K562 (cell line): ENCODE measurements around the gene B4GALNT4. TPM values are rescaled to one million over a fixed set of nuclear protein-coding genes. Genes with fewer than 3 reads are reported as not detected.

Experiments used
- ATAC-seq: fragments of 200-7000 bp; cut with Tn5 transposase; 3 replicates; pipeline ENCODE4 v1.9.1; 2020; ENCODE audit warnings: moderate library complexity
- BruUV-seq: library from RNA; stranded (reverse); fragments of 400-500 nt; replicated peaks from 2 replicates; lab custom pipeline; 2021; lab: Mats Ljungman, UMichigan
- CTCF ChIA-PET: fragments of 300-600 bp; formaldehyde crosslinking; extraction: SDS; loops from one replicate; lab custom pipeline; 2021; ENCODE audit warnings: low intra/inter-chr PET ratio; lab: Yijun Ruan, JAX
- POLR2A ChIA-PET: fragments of 300-600, 350-650 bp; sonication (Branson Sonifier 250); formaldehyde crosslinking; extraction: SDS; loops from one replicate; lab custom pipeline; 2021; ENCODE audit warnings: antibody characterized with exemption, inconsistent platforms; lab: Yijun Ruan, JAX
- DNase-seq, 4 experiments: peaks; one replicate each; pipeline versions ENCODE4 v3.0.0 to v3.0.0-alpha.2; 2011 to 2018; ENCODE audit warnings: low spot score in 3 of 4, mixed read lengths in 3 of 4; ENCODE audit errors: extremely low read depth in 1 of 4
- FAIRE-seq: peaks from 2 replicates; lab custom pipeline; 2011; peaks lifted over from hg19 to GRCh38; lab: Jason Lieb, UNC
- H2AFZ ChIP-seq: 2 replicates; pipeline ENCODE4 v1.6.0; 2011; ENCODE audit warnings: low read depth, low read length, control low read depth, inconsistent platforms
- H3K27ac ChIP-seq: fragments of 200-600 bp; 3 replicates; pipeline ENCODE4 v1.8.0; 2011; ENCODE audit warnings: low read depth, mild to moderate bottlenecking, control low read depth, inconsistent platforms, low read length, moderate library complexity, mixed read lengths; ENCODE audit errors: extremely low read depth
- H3K27me3 ChIP-seq, 2 experiments: fragments of 300-600 bp in 1 of 2; 2 replicates in 1 of 2; 3 replicates in 1 of 2; pipeline versions ENCODE4 v1.6.0 to v1.8.0; 2011; ENCODE audit warnings: inconsistent platforms in 2 of 2, low read length in 2 of 2, mild to moderate bottlenecking in 1 of 2, mixed read lengths in 1 of 2, moderate library complexity in 1 of 2; ENCODE audit not compliant: control insufficient read depth in 2 of 2, insufficient read depth in 2 of 2
- H3K36me3 ChIP-seq: fragments of 300-600 bp; 3 replicates; pipeline ENCODE4 v1.8.0; 2011; ENCODE audit warnings: mild to moderate bottlenecking, low read length, inconsistent platforms; ENCODE audit not compliant: control insufficient read depth, insufficient read depth
- H3K4me1 ChIP-seq, 2 experiments: fragments of 200-600 bp in 1 of 2; replicated peaks in 1 of 2; 2 replicates in 1 of 2; 3 replicates in 1 of 2; pipeline versions ENCODE4 v1.5.1 to v1.8.0; 2011; ENCODE audit warnings: inconsistent platforms in 2 of 2, low read length in 2 of 2, mild to moderate bottlenecking in 1 of 2, mixed read lengths in 1 of 2, moderate library complexity in 1 of 2; ENCODE audit not compliant: control insufficient read depth in 2 of 2, insufficient read depth in 2 of 2
- H3K4me2 ChIP-seq: 2 replicates; pipeline ENCODE4 v1.6.1; 2011; ENCODE audit warnings: low read length, control low read depth, inconsistent platforms, mixed read lengths; ENCODE audit not compliant: insufficient read depth
- H3K4me3 ChIP-seq: fragments of 200-600 bp; sonication (generic), shearing (Covaris generic); 2 replicates; pipeline ENCODE4 v1.5.1; 2016; ENCODE audit warnings: control low read depth, inconsistent platforms
- H3K79me2 ChIP-seq: fragments of 200-600 bp; 3 replicates; pipeline ENCODE4 v1.8.0; 2011; ENCODE audit warnings: low read length, inconsistent platforms; ENCODE audit not compliant: control insufficient read depth, insufficient read depth
- H3K9ac ChIP-seq, 2 experiments: 2 replicates each; pipeline versions ENCODE4 v1.6.0 to v1.6.1; 2011; ENCODE audit warnings: low read depth in 2 of 2, low read length in 2 of 2, control low read depth in 1 of 2, inconsistent platforms in 1 of 2, mild to moderate bottlenecking in 1 of 2, mixed read lengths in 1 of 2; ENCODE audit not compliant: insufficient read depth in 1 of 2
- H3K9me1 ChIP-seq: one replicate; pipeline ENCODE4 v1.6.0; 2011; ENCODE audit warnings: inconsistent platforms, mild to moderate bottlenecking, low read length, moderate library complexity; ENCODE audit not compliant: control insufficient read depth, insufficient read depth
- H3K9me3 ChIP-seq: replicated peaks from 2 replicates; pipeline ENCODE4 v1.5.1; 2011; ENCODE audit warnings: low read depth, low read length, inconsistent platforms; ENCODE audit not compliant: control insufficient read depth, insufficient read depth
- H4K20me1 ChIP-seq: replicated peaks from 2 replicates; pipeline ENCODE4 v1.6.1; 2011; ENCODE audit warnings: low read length, inconsistent platforms, mixed read lengths; ENCODE audit not compliant: control insufficient read depth, insufficient read depth
- CAMTA2 ChIP-seq: fragments of 250-450 bp; sonication (Bioruptor Pico); conservative IDR thresholded peaks from 2 replicates; pipeline ENCODE4 v1.5.1; 2022
- CHD4 ChIP-seq: fragments of 200-600 bp; sonication (generic); IDR thresholded peaks from 3 replicates; pipeline ENCODE4 v1.6.1; 2012; ENCODE audit warnings: low read depth, mild to moderate bottlenecking, mixed read lengths, low read length, inconsistent platforms; ENCODE audit not compliant: insufficient read depth, insufficient replicate concordance, poor library complexity, severe bottlenecking
- EHMT2 ChIP-seq: fragments of 450-650 bp; IDR thresholded peaks from 2 replicates; pipeline ENCODE4 v1.6.1; 2018; ENCODE audit warnings: antibody characterized with exemption
- FOXP1 ChIP-seq: sonication (generic); formaldehyde crosslinking; IDR thresholded peaks from 2 replicates; pipeline ENCODE4 v1.8.0; 2022; ENCODE audit warnings: mild to moderate bottlenecking, missing genetic modification reagents
- HSF4 ChIP-seq: fragments of 250-450 bp; sonication (Bioruptor Pico); IDR thresholded peaks from 2 replicates; pipeline ENCODE4 v2.1.2; 2022; ENCODE audit warnings: mild to moderate bottlenecking, moderate library complexity, borderline replicate concordance
- LARP7 ChIP-seq: fragments of 450-650 bp; IDR thresholded peaks from 2 replicates; pipeline ENCODE4 v1.6.1; 2016
- STAT5B ChIP-seq: fragments of 250-450 bp; sonication (Bioruptor Pico); IDR thresholded peaks from 2 replicates; pipeline ENCODE4 v1.8.0; 2021; ENCODE audit warnings: mild to moderate bottlenecking, inconsistent platforms
- TAF1 ChIP-seq: IDR thresholded peaks from 2 replicates; pipeline ENCODE4 v1.6.1; 2011; ENCODE audit warnings: mild to moderate bottlenecking, low read length, moderate library complexity; ENCODE audit not compliant: insufficient read depth, control insufficient read depth, severe bottlenecking; ENCODE audit errors: extremely low read depth
- U2AF2 ChIP-seq: fragments of 200-400 bp; formaldehyde crosslinking; optimal IDR thresholded peaks from 2 replicates; pipeline ENCODE3; 2017; ENCODE audit warnings: low read depth, mild to moderate bottlenecking, low read length
- YY1 ChIP-seq, 3 experiments: IDR thresholded peaks; 2 replicates each; pipeline ENCODE4 v1.6.1; 2011; ENCODE audit warnings: low read length in 2 of 3, mild to moderate bottlenecking in 2 of 3, moderate library complexity in 2 of 3, borderline replicate concordance in 1 of 3, control low read depth in 1 of 3, low read depth in 1 of 3; ENCODE audit not compliant: insufficient read depth in 3 of 3, insufficient replicate concordance in 2 of 3, control insufficient read depth in 1 of 3, insufficient read length in 1 of 3; ENCODE audit errors: extremely low read depth in 1 of 3
- ZBTB7A ChIP-seq: IDR thresholded peaks from 2 replicates; pipeline ENCODE4 v1.6.1; 2011; ENCODE audit warnings: low read depth, mild to moderate bottlenecking, low read length, moderate library complexity, borderline replicate concordance; ENCODE audit not compliant: control insufficient read depth
- ZNF592 ChIP-seq: fragments of 450-650 bp; IDR thresholded peaks from 2 replicates; pipeline ENCODE4 v1.6.1; 2017; ENCODE audit warnings: antibody characterized with exemption, mild to moderate bottlenecking
- ZNF699 ChIP-seq: fragments of 250-450 bp; sonication (Bioruptor Pico); IDR thresholded peaks from 2 replicates; pipeline ENCODE4 v1.8.0; 2021; ENCODE audit warnings: mild to moderate bottlenecking, moderate library complexity; ENCODE audit not compliant: insufficient replicate concordance
- WGBS: fragments of 100-300 bp; shearing (Covaris generic); methylation state at CpG from one replicate; pipeline ENCODE4 v1.1.6; 2016; ENCODE audit warnings: low coverage, mixed read lengths; ENCODE audit not compliant: insufficient coverage; ENCODE audit errors: missing lambda C conversion rate; 5-methylcytosine and 5-hydroxymethylcytosine counted together
- in situ Hi-C: fragments of 300-500 bp; cut with MboI; formaldehyde crosslinking; loops from 4 replicates; pipeline ENCODE4 v1.15.0; 2018; ENCODE audit warnings: inconsistent platforms, mixed read lengths
- intact Hi-C: fragments of 100-400 bp; cut with micrococcal nuclease; formaldehyde crosslinking; loops from 2 replicates; pipeline ENCODE4 v1.14.2; 2022
- polyA plus RNA-seq, 8 experiments: library from polyadenylated mRNA; depleted of rRNA in 4 of 8; stranded (reverse) in 5 of 8; unstranded in 3 of 8; fragments of >200 nt; fragmentation: Nextera tagmentation in 2 of 8; fragmentation: Illumina TruSeq in 1 of 8; extraction: Ambion mirVana in 2 of 8; extraction: Trizol in 1 of 8; gene quantifications; 2 replicates each; pipeline versions ENCODE4 v1.2.1 to v1.2.3, GENCODE V29; 2011 to 2014; ENCODE audit warnings: inconsistent platforms in 1 of 8, missing spikeins in 1 of 8
- total RNA-seq, 7 experiments: library from RNA; depleted of rRNA in 6 of 7; stranded (reverse); fragments of >200 nt in 6 of 7; fragmentation: Illumina TruSeq in 2 of 7; extraction: Trizol in 2 of 7; gene quantifications; 2 replicates each; pipeline versions ENCODE4 v1.2.1 to v1.2.3, GENCODE V29; 2011 to 2021; ENCODE audit warnings: low replicate concordance in 1 of 7
- TF ChIP-seq, protein P1 (sequence below): fragments of 450-650 bp; IDR thresholded peaks from 2 replicates; pipeline ENCODE4 v1.6.1; 2018; ENCODE audit not compliant: partially characterized antibody

The B4GALNT4 gene
- total and polyA plus RNA-seq, 9 of the 15 experiments (the other 6 are each of a cell fraction or from before 2014, with no cell fraction given), result 0.20 to 37.1 (median 10.8) TPM; not detected in 1

DNA sequence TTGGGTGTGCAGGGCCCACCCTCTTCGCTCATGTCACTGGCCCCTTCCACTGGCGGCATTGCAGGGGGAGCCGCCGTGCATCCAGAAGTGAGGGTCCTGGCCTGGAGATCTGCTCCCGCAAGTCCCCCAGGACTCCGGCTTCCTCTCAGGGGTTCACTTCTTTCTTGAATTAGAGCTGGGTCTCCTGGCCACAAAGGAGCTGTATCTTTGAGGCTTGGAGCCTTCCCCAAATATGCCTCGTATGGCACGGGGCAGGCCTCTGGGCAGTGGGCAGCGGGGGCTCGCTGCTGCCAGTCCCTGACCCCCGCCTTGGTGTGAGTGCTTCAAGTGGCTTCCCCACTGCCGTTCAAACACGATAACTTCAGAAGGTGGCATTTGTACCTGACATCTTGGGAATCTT is 41.3 kb upstream of the B4GALNT4 start:
- Histone ChIP-seq H3K9me1 (no peaks in the 10 kb centered on the region), H3K9me3 (peaks cover 4% of the 10 kb centered on the region; the same call in 1 of the 2 replicates), H3K27ac (peak overlapping the region; percentile 88), H3K79me2 (peaks cover 29% of the 10 kb centered on the region), H3K27me3 (no peaks in the 10 kb centered on the region), H3K36me3 (no peaks in the 10 kb centered on the region), H4K20me1 (no peaks in the 10 kb centered on the region), H3K4me1 (peaks cover 51 to 58% of the 10 kb centered on the region in 2 experiments), H3K4me2 (peak overlapping the region; percentile 76), H2AFZ (no peak overlapping the region), H3K9ac (peak overlapping the region; percentile 73 to 88), H3K4me3 (peak overlapping the region; percentile 43)
- DNase-seq, result peak in 1 of 4 experiments; percentile 7
- 46% methylated on average over 12 of the region's 13 CpGs for WGBS
- BruUV-seq, result no TSS peak
- no peak for FAIRE-seq
- intact Hi-C loops (no loop called here), in situ Hi-C loops (no loop called here)
- POLR2A ChIA-PET, result interaction anchor here (0.9 to 3.1 kb wide), 6 partner anchors 8 to 120 kb away, joined by 3 to 21 read pairs (median 8); partner anchors contain the start of genes BET1L and RIC8A
- ATAC-seq, result no peak
- CTCF ChIA-PET, result no interaction called here
- peak; percentile 46; the same call in 1 of the 2 replicates for TF ChIP-seq ZBTB7A
- no peak for TF ChIP-seq STAT5B (CRISPR knock-in tag)
- no peak for TF ChIP-seq U2AF2
- TF ChIP-seq YY1 (IDR thresholded peaks at IDR 0.05; ENCODE audit: borderline replicate concordance in 1 of 3, control insufficient read depth in 1 of 3, extremely low read depth in 1 of 3, insufficient read depth in 3 of 3, insufficient read length in 1 of 3, insufficient replicate concordance in 2 of 3, low read depth in 1 of 3, low read length in 2 of 3), result no peak
- TF ChIP-seq CAMTA2 (CRISPR knock-in tag), result no peak
- TF ChIP-seq CHD4, result no peak
- TF ChIP-seq, protein P1, sequence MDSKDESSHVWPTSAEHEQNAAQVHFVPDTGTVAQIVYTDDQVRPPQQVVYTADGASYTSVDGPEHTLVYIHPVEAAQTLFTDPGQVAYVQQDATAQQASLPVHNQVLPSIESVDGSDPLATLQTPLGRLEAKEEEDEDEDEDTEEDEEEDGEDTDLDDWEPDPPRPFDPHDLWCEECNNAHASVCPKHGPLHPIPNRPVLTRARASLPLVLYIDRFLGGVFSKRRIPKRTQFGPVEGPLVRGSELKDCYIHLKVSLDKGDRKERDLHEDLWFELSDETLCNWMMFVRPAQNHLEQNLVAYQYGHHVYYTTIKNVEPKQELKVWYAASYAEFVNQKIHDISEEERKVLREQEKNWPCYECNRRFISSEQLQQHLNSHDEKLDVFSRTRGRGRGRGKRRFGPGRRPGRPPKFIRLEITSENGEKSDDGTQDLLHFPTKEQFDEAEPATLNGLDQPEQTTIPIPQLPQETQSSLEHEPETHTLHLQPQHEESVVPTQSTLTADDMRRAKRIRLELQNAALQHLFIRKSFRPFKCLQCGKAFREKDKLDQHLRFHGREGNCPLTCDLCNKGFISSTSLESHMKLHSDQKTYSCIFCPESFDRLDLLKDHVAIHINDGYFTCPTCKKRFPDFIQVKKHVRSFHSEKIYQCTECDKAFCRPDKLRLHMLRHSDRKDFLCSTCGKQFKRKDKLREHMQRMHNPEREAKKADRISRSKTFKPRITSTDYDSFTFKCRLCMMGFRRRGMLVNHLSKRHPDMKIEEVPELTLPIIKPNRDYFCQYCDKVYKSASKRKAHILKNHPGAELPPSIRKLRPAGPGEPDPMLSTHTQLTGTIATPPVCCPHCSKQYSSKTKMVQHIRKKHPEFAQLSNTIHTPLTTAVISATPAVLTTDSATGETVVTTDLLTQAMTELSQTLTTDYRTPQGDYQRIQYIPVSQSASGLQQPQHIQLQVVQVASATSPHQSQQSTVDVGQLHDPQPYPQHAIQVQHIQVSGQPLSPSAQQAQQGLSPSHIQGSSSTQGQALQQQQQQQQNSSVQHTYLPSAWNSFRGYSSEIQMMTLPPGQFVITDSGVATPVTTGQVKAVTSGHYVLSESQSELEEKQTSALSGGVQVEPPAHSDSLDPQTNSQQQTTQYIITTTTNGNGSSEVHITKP, result peak; percentile 87
- no peak for TF ChIP-seq LARP7
- no peak for TF ChIP-seq ZNF699 (CRISPR knock-in tag)
- TF ChIP-seq EHMT2, result no peak
- peak; percentile 43; the same call in 1 of the 2 replicates for TF ChIP-seq ZNF592
- TF ChIP-seq FOXP1 (CRISPR knock-in tag), result no peak
- TF ChIP-seq TAF1, result no peak
- TF ChIP-seq HSF4 (CRISPR knock-in tag), result no peak
